Ovary (tissue), 9 donors: Measurements from ENCODE around the gene KCNQ5. TPM values are rescaled to one million over a fixed set of nuclear protein-coding genes. Genes with fewer than 3 reads are reported as not detected.

ENCODE experiments used
- DNase-seq, 5 donors: peaks; one replicate each; pipeline ENCODE4 v3.0.0-alpha.2; 2019 to 2020
- H3K27ac ChIP-seq, 2 donors: fragments of 200-600 bp; one replicate each; pipeline versions ENCODE4 v1.5.1 to v1.8.0; 2019 to 2022
- H3K27me3 ChIP-seq: fragments of 200-600 bp; one replicate; pipeline ENCODE4 v1.8.0; 2022
- H3K36me3 ChIP-seq: fragments of 200-600 bp; sonication (generic); one replicate; pipeline ENCODE4 v1.5.1; 2019
- H3K4me1 ChIP-seq: one replicate; pipeline ENCODE4 v1.8.1; 2013; ENCODE audit warnings: mild to moderate bottlenecking, moderate library complexity; ENCODE audit not compliant: insufficient read depth
- H3K4me3 ChIP-seq: fragments of 200-600 bp; sonication (generic); one replicate; pipeline ENCODE4 v1.5.1; 2017
- H3K9me3 ChIP-seq, 2 donors: fragments of 200-600 bp in 1 of 2; sonication (generic) in 1 of 2; one replicate each; pipeline versions ENCODE4 v1.5.1 to v1.8.1; 2013 to 2019; ENCODE audit warnings: mild to moderate bottlenecking in 1 of 2, moderate library complexity in 1 of 2
- CTCF ChIP-seq, 3 donors: fragments of 450-650 bp in 2 of 3; fragments of 200-600 bp in 1 of 3; IDR thresholded peaks; one replicate each; pipeline versions ENCODE4 v1.5.1 to v1.8.0; 2016 to 2022; ENCODE audit warnings: antibody characterized with exemption in 3 of 3, mild to moderate bottlenecking in 1 of 3
- EP300 ChIP-seq: sonication (generic); formaldehyde crosslinking; IDR thresholded peaks from one replicate; pipeline ENCODE4 v1.6.1; 2017; ENCODE audit warnings: antibody characterized with exemption
- POLR2A ChIP-seq: fragments of 450-650 bp; IDR thresholded peaks from one replicate; pipeline ENCODE4 v1.6.1; 2017; ENCODE audit warnings: antibody characterized with exemption, mild to moderate bottlenecking, moderate library complexity
- WGBS, 3 donors: extraction: QIAGEN DNeasy Blood & Tissue Kit in 1 of 3; methylation state at CpG; one replicate each; pipeline versions ENCODE4 v1.1.5 to v1.1.7; 2013 to 2017; 5-methylcytosine and 5-hydroxymethylcytosine counted together
- intact Hi-C, 4 donors: fragments of 100-400 bp; cut with DNase I; formaldehyde crosslinking; loops; one replicate each; pipeline versions ENCODE4 v1.11.0 to v1.15.1; 2022 to 2023
- polyA plus RNA-seq, 2 donors: library from polyadenylated mRNA; stranded (reverse); fragments of 200-250 nt in 1 of 2; fragments of 350-450 nt in 1 of 2; fragmentation: Illumina TruSeq in 1 of 2; extraction: RNeasy Lipid Tissue Mini Kit (QIAGEN cat#74804) in 1 of 2; gene quantifications; one replicate each; pipeline ENCODE4 v1.2.3, GENCODE V29; 2013 to 2014
- total RNA-seq, 7 donors: library from RNA; depleted of rRNA in 2 of 7; stranded (reverse); fragments of >200 nt in 2 of 7; fragmentation: NEBNext Ultra II Directional in 3 of 7; extraction: Animal tissue kit (Norgen Biotek cat#: 25700) in 3 of 7; gene quantifications; one replicate each; pipeline versions ENCODE4 v1.1.0 to v1.2.4, GENCODE V29; 2016 to 2023
- donor health status: DM: no; HTN: no; CAD: no; lungs with moderate emphysema.
- donor health status: DM: no; HTN: no; CAD: no.
- donor health status: Bipolar disorder and iron deficiency.
- donor health status: DM: yes; HTN: yes; CAD: no.
- donor health status: DM: no; HTN: no; CAD: no.
- donor health status: DM: yes; HTN: yes; CAD: no.

Gene KCNQ5
- total and polyA plus RNA-seq, 9 donors, result 0.02 to 0.80 (median 0.15) TPM; not detected in 2

DNA sequence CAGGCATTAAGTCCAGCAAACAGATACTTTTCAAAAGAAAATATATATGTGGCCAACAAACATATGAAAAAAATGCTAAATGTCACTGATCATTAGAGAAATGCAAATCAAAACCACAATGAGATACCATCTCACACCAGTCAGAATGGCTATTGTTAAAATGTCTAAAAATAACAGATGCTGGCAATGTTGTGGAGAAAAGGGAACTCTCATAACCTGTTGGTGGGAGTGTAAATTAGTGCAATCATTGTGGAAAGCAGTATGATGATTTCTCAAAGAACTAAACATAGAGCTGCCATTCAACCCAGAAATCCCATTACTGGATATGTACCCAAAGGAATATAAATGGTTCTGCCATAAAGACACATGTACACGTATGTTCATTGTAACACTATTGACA lies 20.6 kb downstream of the KCNQ5 start:
- Histone ChIP-seq H3K27ac (no peak overlapping the region), H3K9me3 (no peaks in the 10 kb centered on the region), H3K27me3 (no peaks in the 10 kb centered on the region), H3K36me3 (no peaks in the 10 kb centered on the region), H3K4me3 (no peak overlapping the region), H3K4me1 (no peaks in the 10 kb centered on the region)
- intact Hi-C loops, result no loop called here
- WGBS, 3 donors, result 84 to 95% (median 93%) methylated on average over 1 of the region's 1 CpG
- no peak for DNase-seq
- TF ChIP-seq CTCF (IDR thresholded peaks at IDR 0.05) (no peak), EP300 (no peak), POLR2A (no peak)

DNA sequence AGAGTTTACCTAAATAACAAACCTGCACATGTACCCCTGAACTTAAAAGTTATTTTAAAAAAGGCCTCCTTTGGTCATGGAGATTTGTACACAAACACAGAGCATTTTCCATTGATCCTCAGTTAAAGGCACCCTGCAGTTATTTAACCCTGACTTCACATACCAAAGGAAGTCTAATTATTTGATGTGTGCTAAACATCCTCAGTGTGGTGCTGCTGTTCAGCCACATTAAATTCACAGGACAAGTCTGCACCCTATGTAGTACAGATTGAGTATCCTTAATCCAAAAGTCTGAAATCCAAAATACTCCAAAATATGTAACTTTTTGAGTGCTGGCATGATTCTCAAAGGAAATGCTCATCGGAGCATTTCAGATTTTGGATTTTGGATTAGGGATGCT lies 21.4 kb downstream of the KCNQ5 start:
- intact Hi-C loops, result no loop called here
- WGBS, 3 donors, result 72 to 78% (median 78%) methylated on average over 1 of the region's 1 CpG
- Histone ChIP-seq H3K4me1 (no peaks in the 10 kb centered on the region), H3K27me3 (no peaks in the 10 kb centered on the region), H3K9me3 (no peaks in the 10 kb centered on the region), H3K36me3 (no peaks in the 10 kb centered on the region), H3K27ac (no peak overlapping the region), H3K4me3 (no peak overlapping the region)
- no peak for TF ChIP-seq CTCF (IDR thresholded peaks at IDR 0.05)
- TF ChIP-seq EP300, result no peak
- no peak for TF ChIP-seq POLR2A
- no peak for DNase-seq

- Histone ChIP-seq H3K4me1 (no peaks in the 10 kb centered on the region), H3K4me3 (no peak overlapping the region), H3K27me3 (no peaks in the 10 kb centered on the region), H3K27ac (no peak overlapping the region), H3K36me3 (no peaks in the 10 kb centered on the region), H3K9me3 (no peaks in the 10 kb centered on the region)
- TF ChIP-seq POLR2A (no peak), CTCF (IDR thresholded peaks at IDR 0.05) (no peak), EP300 (no peak)
- no peak for DNase-seq
- intact Hi-C loops, result no loop called here
- WGBS, 3 donors, result 68 to 78% (median 71%) methylated on average over 4 of the region's 4 CpGs
Measured at GRCh38 chr6:72646604-72647485, 25.0 kb downstream of the KCNQ5 start.

DNA sequence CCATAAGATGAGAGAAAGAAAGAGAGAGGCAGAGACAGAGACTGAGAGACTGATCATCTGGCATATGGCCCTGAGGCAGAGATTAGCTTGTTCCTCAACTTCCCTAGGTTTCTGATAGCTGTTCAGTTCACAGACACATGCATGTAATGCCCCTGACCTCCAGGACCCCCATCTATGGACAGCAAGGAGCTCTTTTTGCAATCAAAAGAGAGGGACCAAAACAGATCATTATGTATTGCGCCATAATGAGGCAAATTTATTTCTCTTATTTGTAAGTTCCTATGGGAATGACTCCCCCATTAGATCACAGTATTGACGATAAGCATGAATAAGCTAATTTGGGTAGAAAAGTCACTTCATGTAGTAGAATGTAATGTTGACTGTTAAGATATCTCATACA lies 25.6 kb downstream of the KCNQ5 start:
- no peaks in the 10 kb centered on the region for H3K9me3 ChIP-seq
- no peak overlapping the region for H3K4me3 ChIP-seq
- DNase-seq, result no peak
- H3K4me1 ChIP-seq, result no peaks in the 10 kb centered on the region
- intact Hi-C loops, result no loop called here
- H3K27ac ChIP-seq, result no peak overlapping the region
- no peaks in the 10 kb centered on the region for H3K36me3 ChIP-seq
- WGBS, 3 donors, result 89% methylated on average over 2 of the region's 2 CpGs
- no peaks in the 10 kb centered on the region for H3K27me3 ChIP-seq
- TF ChIP-seq POLR2A, result no peak
- TF ChIP-seq EP300, result no peak
- no peak for TF ChIP-seq CTCF (IDR thresholded peaks at IDR 0.05)
